Kidney epithelial cell (primary cell): ENCODE data around the gene TM9SF1. TPM values are rescaled to one million over a fixed set of nuclear protein-coding genes. Genes with fewer than 3 reads are reported as not detected.

Experiments
- DNase-seq: peaks from one replicate; pipeline ENCODE4 v3.0.0-alpha.2; 2010; ENCODE audit warnings: low read depth
- H3K27me3 ChIP-seq: 2 replicates; pipeline ENCODE4 v1.6.0; 2011; ENCODE audit warnings: low read length; ENCODE audit not compliant: control insufficient read depth, insufficient read depth
- H3K36me3 ChIP-seq: 2 replicates; pipeline ENCODE4 v1.5.1; 2011; ENCODE audit warnings: low read length; ENCODE audit not compliant: control insufficient read depth, insufficient read depth
- H3K4me3 ChIP-seq: 2 replicates; pipeline ENCODE4 v1.5.1; 2011; ENCODE audit warnings: low read depth, mild to moderate bottlenecking, control low read depth, low read length
- CTCF ChIP-seq: IDR thresholded peaks from 2 replicates; pipeline ENCODE4 v1.5.1; 2011; ENCODE audit warnings: mild to moderate bottlenecking, moderate library complexity, low read length, control low read depth, inconsistent platforms; ENCODE audit not compliant: insufficient read depth, poor library complexity, severe bottlenecking
- total RNA-seq: library from RNA; depleted of rRNA; stranded (reverse); fragments of >200 nt; gene quantifications from 2 replicates; pipeline ENCODE4 v1.2.3, GENCODE V29; 2015

TM9SF1 gene
- total RNA-seq = 55.6 and 58.1 TPM in 2 replicates

GRCh38 chr14:24195186-24196070 is at the start of gene TM9SF1:
TSS of gene TM9SF1 (minus strand) at chr14:24195441. CDS start at chr14:24195019, 422 bp downstream.
- no peaks in the 10 kb centered on the region for H3K27me3 ChIP-seq
- TF ChIP-seq CTCF = no peak
- peaks cover 3% of the 10 kb centered on the region for H3K36me3 ChIP-seq
- peak within 1 kb of the TSS; percentile 92 for H3K4me3 ChIP-seq
- DNase-seq = peak; percentile 48

GRCh38 chr14:24243336-24243836 is 48.1 kb upstream of the TM9SF1 start:
- TF ChIP-seq CTCF = no peak

GRCh38 chr14:24241829-24242443 is 46.7 kb upstream of the TM9SF1 start:
- H3K27me3 ChIP-seq = no peaks in the 10 kb centered on the region
- H3K36me3 ChIP-seq = peaks cover 12% of the 10 kb centered on the region
- TF ChIP-seq CTCF = peak; percentile 45
- H3K4me3 ChIP-seq = peak overlapping the region; percentile 80
- no peak for DNase-seq

More at GRCh38 chr14:24243336-24243836, 48.1 kb upstream of the TM9SF1 start:
- H3K4me3 ChIP-seq = peak overlapping the region; percentile 80
- H3K27me3 ChIP-seq = no peaks in the 10 kb centered on the region
- no peak for DNase-seq
- H3K36me3 ChIP-seq = peaks cover 12% of the 10 kb centered on the region

- TF ChIP-seq CTCF = no peak
- peaks cover 12% of the 10 kb centered on the region for H3K36me3 ChIP-seq
- H3K4me3 ChIP-seq = no peak overlapping the region
- no peaks in the 10 kb centered on the region for H3K27me3 ChIP-seq
- DNase-seq = no peak
These were observed 45.1 kb upstream of the TM9SF1 start for GRCh38 chr14:24240110-24240918.

- H3K27me3 ChIP-seq = no peaks in the 10 kb centered on the region
- TF ChIP-seq CTCF = no peak
- peaks cover 12% of the 10 kb centered on the region for H3K36me3 ChIP-seq
- DNase-seq = no peak
- no peak overlapping the region for H3K4me3 ChIP-seq
These were observed 43.3 kb upstream of the TM9SF1 start for GRCh38 chr14:24238527-24239037.
